ENCODE data around the gene ANKRD11. TPM values are rescaled to one million over a fixed set of nuclear protein-coding genes. Genes with fewer than 3 reads are reported as not detected.

Gene ANKRD11
- polyA plus RNA-seq, 1 donor (not counting 4 experiments of a cell fraction or from before 2014, with no cell fraction given), result 30.1 TPM

GRCh38 chr16:89472711-89473075 lies 17.7 kb downstream of the ANKRD11 start:
- no peaks in the 10 kb centered on the region for H3K27me3 ChIP-seq (ENCODE audit: control insufficient read depth, extremely low read depth, insufficient read depth, low read length)
- TF ChIP-seq CTCF (optimal IDR thresholded peaks at IDR 0.05 in 1 of 3, IDR thresholded peaks at IDR 0.05 in 1 of 3, conservative IDR thresholded peaks at IDR 0.05 in 1 of 3; ENCODE audit: extremely low read depth in 1 of 3, insufficient read depth in 2 of 3, low read length in 3 of 3), result no peak
- TF ChIP-seq EZH2 (IDR thresholded peaks at IDR 0.05; ENCODE audit: low read length), result no peak
- FAIRE-seq (no peak), DNase-seq (ENCODE audit: low read depth, low spot score) (no peak)
- no peaks in the 10 kb centered on the region for H3K9me3 ChIP-seq (ENCODE audit: control insufficient read depth, low read depth, low read length)
- dilution Hi-C loops (cut with MboI; ENCODE audit: extremely low pct_ligation_motif_present, low sequenced_read_pairs), result no loop called here
- peaks cover 3 to 19% of the 10 kb centered on the region in 2 experiments for H3K36me3 ChIP-seq (ENCODE audit: control insufficient read depth in 2 of 2, extremely low read depth in 1 of 2, insufficient read depth in 2 of 2, low read length in 2 of 2)
- H3K9me1 ChIP-seq (ENCODE audit: control insufficient read depth, extremely low read depth, insufficient read depth, low read length), result peaks cover 2% of the 10 kb centered on the region
- H2AFZ ChIP-seq (ENCODE audit: control insufficient read depth, low read length), result no peak overlapping the region
- peaks cover 66% of the 10 kb centered on the region for H3K4me1 ChIP-seq (ENCODE audit: control insufficient read depth, extremely low read depth, insufficient read depth, low read length)
- peak overlapping the region; percentile 25 for H3K4me2 ChIP-seq (ENCODE audit: control insufficient read depth, extremely low read depth, insufficient read depth, low read depth, low read length)
- peak overlapping the region; percentile 19 for H3K27ac ChIP-seq (ENCODE audit: control insufficient read depth, insufficient read depth, low read length)
- peaks cover 91% of the 10 kb centered on the region for H3K79me2 ChIP-seq (ENCODE audit: control insufficient read depth, insufficient read depth, low read length)
- H4K20me1 ChIP-seq (ENCODE audit: control insufficient read depth, extremely low read depth, insufficient read depth, low read length), result peaks cover 69% of the 10 kb centered on the region
- H3K9ac ChIP-seq (ENCODE audit: control insufficient read depth, extremely low read depth, insufficient read depth, low read length), result no peak overlapping the region
- H3K4me3 ChIP-seq (ENCODE audit: control insufficient read depth in 2 of 3, extremely low read depth in 1 of 3, insufficient read depth in 2 of 3, low read depth in 1 of 3, low read length in 3 of 3), result no peak overlapping the region

- peaks cover 55% of the 10 kb centered on the region for H4K20me1 ChIP-seq (ENCODE audit: control insufficient read depth, extremely low read depth, insufficient read depth, low read length)
- peaks cover 17% of the 10 kb centered on the region for H3K4me1 ChIP-seq (ENCODE audit: control insufficient read depth, extremely low read depth, insufficient read depth, low read length)
- H3K79me2 ChIP-seq (ENCODE audit: control insufficient read depth, insufficient read depth, low read length), result peaks cover 93% of the 10 kb centered on the region
- no peak overlapping the region for H3K27ac ChIP-seq (ENCODE audit: control insufficient read depth, insufficient read depth, low read length)
- DNase-seq (ENCODE audit: low read depth, low spot score) (no peak), FAIRE-seq (no peak)
- no peaks in the 10 kb centered on the region for H3K27me3 ChIP-seq (ENCODE audit: control insufficient read depth, extremely low read depth, insufficient read depth, low read length)
- no peak for TF ChIP-seq CTCF (optimal IDR thresholded peaks at IDR 0.05 in 1 of 3, IDR thresholded peaks at IDR 0.05 in 1 of 3, conservative IDR thresholded peaks at IDR 0.05 in 1 of 3; ENCODE audit: extremely low read depth in 1 of 3, insufficient read depth in 2 of 3, low read length in 3 of 3)
- TF ChIP-seq EZH2 (IDR thresholded peaks at IDR 0.05; ENCODE audit: low read length), result no peak
- H2AFZ ChIP-seq (ENCODE audit: control insufficient read depth, low read length), result no peak overlapping the region
- no peaks in the 10 kb centered on the region for H3K9me3 ChIP-seq (ENCODE audit: control insufficient read depth, low read depth, low read length)
- no peaks in the 10 kb centered on the region for H3K9me1 ChIP-seq (ENCODE audit: control insufficient read depth, extremely low read depth, insufficient read depth, low read length)
- H3K9ac ChIP-seq (ENCODE audit: control insufficient read depth, extremely low read depth, insufficient read depth, low read length), result no peak overlapping the region
- peaks cover 3 to 9% of the 10 kb centered on the region in 2 experiments for H3K36me3 ChIP-seq (ENCODE audit: control insufficient read depth in 2 of 2, extremely low read depth in 1 of 2, insufficient read depth in 2 of 2, low read length in 2 of 2)
- H3K4me3 ChIP-seq (ENCODE audit: control insufficient read depth in 2 of 3, extremely low read depth in 1 of 3, insufficient read depth in 2 of 3, low read depth in 1 of 3, low read length in 3 of 3), result no peak overlapping the region
- no peak overlapping the region for H3K4me2 ChIP-seq (ENCODE audit: control insufficient read depth, extremely low read depth, insufficient read depth, low read depth, low read length)
- dilution Hi-C loops (cut with MboI; ENCODE audit: extremely low pct_ligation_motif_present, low sequenced_read_pairs), result no loop called here
These were observed 23.0 kb downstream of the ANKRD11 start for GRCh38 chr16:89467382-89467781.
